Islet precursor cell (in vitro differentiated cells): Measurements from ENCODE around the gene CACNG4.
"Not testable (repeated sequence)": the region's sequence is repeated elsewhere in the genome, so short reads cannot be mapped to it uniquely, and the experiment has no call there.

Experiments
- DNase-seq: peaks from one replicate; pipeline ENCODE4 v3.0.0-alpha.2; 2018

Gene CACNG4

DNA sequence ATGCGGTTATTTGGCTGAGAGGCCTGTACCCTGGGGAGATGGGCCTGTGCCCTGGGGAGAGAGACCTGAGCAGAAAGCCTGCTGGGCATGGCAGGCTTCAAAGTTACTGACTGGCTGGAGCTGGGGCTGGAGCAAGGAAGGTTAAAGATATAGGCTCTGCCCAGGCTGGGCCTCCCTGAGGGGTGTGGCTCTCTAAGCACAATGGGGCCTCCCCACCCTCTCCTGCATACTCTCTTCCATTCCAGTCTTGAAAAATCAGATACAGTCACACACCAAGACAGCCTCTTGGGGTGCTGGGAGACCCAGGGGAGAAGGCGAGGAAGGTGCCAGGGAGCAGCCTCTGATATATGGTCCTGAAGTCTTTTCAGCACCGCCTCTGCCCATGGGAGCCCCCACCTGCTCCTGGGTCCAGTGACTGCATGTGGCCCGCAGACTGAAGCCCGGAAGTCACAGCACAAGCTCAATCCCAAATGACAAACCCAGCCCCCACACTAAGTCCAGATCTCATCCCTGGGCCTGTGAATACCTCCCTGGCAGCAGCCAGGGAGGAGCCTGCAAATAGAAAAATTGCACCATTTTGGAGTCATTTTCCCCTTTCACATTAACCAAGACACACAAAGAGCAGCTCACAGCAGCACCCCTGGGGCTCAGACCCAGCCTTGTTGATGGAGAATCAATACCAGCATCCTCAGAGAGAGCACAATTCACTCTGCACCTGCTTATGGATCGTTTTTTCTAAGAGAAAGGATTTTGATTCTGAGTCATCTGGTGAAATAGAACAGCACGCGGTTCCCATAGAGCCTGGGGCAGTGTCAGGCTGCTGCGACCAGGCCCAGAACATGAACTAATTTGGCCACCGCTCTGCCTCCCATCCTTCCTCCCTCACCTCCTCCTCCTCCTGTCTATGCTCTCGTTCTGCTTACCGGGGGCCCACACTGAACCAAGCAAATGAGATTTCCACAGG lies 54.2 kb downstream of the CACNG4 start:
- no peak for DNase-seq

GRCh38 chr17:67019809-67020208 lies 55.3 kb downstream of the CACNG4 start:
- no peak for DNase-seq

DNA sequence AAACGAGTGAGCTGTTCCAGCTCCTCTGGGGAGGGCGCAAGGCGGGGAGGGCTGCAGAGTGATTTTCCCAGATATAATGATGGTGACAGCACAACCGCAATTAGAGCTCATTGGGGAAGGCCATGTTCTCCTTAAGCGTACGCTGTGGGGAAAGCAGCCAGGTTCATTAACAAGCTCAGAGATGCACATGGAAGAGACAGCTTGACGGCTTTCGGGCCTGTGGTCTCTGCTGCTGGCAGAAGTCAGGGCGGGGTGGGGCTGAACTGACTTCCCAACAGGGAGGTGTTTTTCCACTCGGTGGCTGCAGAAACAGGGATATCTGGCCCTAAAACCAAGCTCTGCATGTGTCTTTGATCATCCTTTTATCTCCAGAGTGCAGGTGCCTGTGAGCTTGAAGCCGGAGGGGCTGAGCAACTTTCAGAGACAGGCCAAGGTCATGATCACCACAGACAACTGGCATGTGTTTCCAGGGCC lies 55.8 kb downstream of the CACNG4 start:
- DNase-seq = no peak

DNA sequence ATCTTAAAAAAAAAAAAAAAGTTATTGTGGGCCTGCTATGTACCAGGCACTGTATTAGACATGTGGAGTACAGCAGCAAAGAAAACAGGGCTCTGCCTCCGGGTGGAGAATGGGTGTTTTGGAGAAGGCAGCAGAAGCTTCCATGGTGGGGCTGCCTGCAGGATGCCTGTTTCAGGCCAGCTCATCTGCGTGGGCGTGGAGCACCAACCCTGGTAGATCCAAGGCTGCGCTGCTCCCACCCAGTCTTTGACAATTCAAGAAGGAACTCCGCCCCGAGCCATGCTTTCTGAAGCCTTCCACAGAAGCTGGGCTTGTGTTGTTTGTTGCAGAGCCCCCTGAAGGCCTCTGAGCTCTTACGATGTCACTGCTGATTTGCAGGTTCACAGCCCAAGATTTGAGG lies 56.7 kb downstream of the CACNG4 start:
- no peak for DNase-seq

GRCh38 chr17:67021743-67022450 lies 57.4 kb downstream of the CACNG4 start:
- no peak for DNase-seq

- no peak for DNase-seq
Observed at GRCh38 chr17:67022451-67022810, 57.9 kb downstream of the CACNG4 start.

- no peak for DNase-seq
Observed at GRCh38 chr17:67024736-67025135, 60.2 kb downstream of the CACNG4 start.

DNA sequence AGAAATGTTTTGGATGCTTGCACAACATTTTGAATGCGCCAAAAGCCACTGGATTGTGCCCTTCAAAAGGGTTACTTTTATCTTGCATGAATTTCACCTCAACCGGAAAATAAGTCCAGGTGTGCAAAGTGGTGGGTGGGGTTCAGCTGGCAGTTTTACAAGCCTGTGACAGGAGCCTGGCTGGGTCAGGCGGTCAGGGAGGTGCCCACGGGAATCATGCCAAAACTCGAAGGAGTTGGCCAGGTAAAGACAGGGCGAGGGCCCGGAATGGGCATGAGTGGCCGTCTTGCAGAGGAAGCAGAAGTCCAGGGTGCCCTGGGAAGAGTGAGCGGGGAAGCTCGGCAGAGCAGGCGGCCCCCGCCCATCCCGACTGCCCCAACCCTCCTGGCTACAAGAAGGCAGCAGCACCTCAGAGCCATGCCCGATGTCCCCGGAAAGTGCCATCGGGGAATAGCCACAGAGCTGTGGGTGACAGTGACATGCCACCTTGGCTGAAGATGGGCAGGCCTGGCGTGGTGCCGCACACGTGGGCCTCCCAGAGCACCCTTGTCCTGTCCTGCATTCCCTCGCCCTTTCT lies 60.8 kb downstream of the CACNG4 start:
- no peak for DNase-seq

DNA sequence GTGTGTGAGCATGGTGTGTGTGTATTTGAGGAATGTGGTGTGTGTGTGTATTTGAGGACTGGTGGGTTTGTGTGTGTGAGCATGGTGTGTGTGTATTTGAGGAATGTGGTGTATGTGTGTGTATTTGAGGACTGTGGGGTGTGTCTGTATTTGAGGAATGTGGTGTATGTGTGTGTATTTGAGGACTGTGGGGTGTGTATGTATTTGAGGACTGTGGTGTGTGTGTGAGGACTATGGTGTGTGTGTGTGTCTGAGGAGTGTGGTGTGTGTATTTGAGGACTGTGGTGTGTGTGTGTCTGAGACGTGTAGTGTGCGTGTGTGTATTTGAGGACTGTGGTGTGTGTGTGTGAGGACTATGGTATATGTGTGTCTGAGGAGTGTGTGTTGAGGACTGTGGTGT lies 61.8 kb downstream of the CACNG4 start:
- DNase-seq = no peak

GRCh38 chr17:67027031-67027628 lies 62.6 kb downstream of the CACNG4 start:
- DNase-seq = no peak

DNA sequence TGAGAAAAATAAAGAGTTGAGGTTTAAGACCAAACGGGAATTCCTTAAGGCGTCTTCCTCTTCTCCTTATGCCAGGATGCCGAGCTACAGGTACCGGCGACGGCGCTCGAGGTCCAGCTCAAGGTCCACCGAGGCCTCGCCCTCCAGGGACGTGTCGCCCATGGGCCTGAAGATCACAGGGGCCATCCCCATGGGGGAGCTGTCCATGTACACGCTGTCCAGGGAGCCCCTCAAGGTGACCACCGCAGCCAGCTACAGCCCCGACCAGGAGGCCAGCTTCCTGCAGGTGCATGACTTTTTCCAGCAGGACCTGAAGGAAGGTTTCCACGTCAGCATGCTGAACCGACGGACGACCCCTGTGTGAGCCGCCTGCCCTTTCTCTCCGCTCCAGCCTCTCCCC lies 66.1 kb downstream of the CACNG4 start:
- peak; percentile 54 for DNase-seq

DNA sequence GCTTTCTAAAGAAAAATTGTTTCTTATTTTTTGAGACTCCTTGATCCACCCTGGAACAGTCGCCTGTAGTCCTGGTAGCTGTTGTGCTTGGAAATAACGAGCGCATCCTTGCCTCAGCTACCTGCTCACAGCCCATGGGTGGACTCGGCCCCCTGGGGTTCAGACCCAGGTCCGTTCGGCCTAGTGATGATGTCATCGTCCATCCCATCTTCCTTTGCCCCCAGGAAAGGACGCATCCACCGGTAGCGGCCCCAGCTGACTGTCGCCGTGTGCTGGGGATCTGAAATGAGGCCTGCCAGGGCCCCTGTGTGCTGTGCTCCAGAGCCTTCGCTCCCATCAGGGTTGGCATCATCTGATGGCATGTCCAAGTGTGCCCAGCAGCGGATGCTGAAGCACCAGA lies 67.9 kb downstream of the CACNG4 start:
- DNase-seq = no peak

DNA sequence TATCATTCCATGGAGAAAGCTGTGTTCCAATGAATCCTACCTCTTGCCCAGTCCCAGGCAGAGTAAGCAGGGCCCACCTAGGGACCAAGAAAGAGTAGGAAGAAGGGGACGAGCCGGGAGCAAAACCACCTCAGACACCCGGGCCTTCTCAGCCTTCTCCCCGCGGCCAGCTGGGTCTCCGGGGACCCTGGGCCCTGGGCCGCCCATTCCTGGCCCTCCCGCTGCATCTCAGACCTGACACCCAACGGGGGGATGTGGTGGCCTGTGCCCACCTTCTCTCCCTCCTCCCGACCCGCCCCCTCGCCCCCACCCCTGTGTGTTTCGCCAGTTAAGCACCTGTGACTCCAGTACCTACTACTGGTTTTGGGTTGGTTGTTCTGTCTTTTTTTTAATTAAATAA lies 68.5 kb downstream of the CACNG4 start:
- DNase-seq = peak; percentile 53

DNA sequence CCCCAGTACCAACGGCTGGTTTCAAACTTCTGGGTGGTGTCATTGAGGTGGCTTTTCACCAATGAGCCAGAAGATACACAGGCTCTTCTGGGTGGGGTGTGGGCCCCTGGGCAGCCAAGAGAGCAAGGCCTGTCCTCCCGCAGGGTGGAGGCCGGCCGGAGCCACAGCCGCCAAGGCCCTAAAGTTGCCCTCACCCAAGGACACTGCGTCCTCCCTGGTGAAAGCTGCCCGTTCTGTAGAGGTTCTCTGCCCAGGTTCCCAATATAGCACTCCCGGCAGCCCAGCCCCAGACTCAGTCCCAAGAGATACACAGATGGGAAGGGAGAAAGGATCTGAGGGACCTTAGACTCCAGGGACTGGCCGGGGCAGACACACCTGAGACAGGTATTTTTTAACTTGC lies 69.1 kb downstream of the CACNG4 start:
- DNase-seq = no peak

DNA sequence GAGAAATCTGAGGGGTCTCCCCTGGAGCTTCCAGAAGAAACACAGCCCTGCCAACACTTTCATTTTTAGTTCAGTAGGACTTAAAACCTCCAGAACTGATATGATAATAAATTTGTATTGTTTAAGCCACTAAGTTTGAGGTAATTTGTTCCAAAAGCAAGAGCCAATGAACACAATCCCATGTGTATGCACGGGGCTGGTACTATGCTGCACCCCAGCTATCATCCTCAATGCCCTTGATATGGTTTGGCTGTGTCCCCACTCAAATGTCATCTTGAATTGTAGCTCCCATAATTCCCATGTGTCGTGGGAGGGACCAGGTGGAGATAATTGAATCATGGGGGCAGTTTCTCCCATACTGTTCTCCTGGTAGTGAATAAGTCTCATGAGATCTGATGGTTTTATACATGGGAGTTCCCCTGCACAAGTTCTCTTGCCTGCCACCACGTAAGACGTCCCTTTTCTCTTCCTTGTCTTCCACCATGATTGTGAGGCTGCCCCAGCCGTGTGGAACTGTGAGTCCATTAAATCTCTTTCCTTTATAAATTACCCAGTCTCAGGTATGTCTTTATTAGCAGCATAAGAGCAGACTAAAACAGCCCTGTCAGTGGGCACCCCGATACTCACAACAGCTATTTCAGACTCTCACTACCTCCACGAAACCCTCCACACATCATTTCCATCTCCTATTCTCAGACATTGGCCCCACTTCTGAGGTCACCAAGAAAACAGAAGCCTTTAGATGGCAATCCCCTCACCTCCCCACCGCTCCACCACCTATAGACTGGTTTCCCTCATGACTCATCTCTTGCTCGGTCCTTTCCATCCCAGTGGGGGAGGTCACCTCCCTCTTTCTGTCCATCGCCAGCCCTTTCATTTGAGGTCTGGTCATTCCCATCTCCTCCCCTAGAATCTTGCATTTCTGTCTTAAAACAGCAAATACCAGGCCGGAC lies 70.9 kb downstream of the CACNG4 start:
- DNase-seq = no peak

- DNase-seq = no peak
Observed at GRCh38 chr17:67038861-67039365, 74.4 kb downstream of the CACNG4 start.

- DNase-seq = peak; percentile 50
Observed at GRCh38 chr17:67040652-67041051, 76.1 kb downstream of the CACNG4 start.

GRCh38 chr17:67041119-67041518 lies 76.6 kb downstream of the CACNG4 start:
- not testable (repeated sequence) for DNase-seq

DNA sequence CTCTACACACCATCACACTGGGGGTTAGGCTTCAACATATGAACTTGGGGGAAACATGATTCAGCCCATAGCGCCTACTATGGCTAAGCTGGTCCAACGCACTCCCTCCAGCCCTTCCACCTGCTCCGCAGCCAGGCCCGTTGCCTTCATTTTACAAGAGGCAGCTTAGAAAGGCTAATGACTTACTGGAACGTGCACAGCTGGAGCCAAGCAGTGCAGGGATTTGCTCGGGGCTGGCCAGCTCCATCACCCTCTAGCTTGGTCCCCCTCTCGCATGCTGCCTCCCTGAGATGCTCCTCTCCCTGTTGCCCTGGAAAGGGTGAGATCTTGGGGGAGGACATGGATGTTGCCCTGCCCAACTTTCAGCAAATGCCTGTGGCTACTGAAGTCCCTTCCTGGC lies 77.0 kb downstream of the CACNG4 start:
- peak; percentile 48 for DNase-seq

DNA sequence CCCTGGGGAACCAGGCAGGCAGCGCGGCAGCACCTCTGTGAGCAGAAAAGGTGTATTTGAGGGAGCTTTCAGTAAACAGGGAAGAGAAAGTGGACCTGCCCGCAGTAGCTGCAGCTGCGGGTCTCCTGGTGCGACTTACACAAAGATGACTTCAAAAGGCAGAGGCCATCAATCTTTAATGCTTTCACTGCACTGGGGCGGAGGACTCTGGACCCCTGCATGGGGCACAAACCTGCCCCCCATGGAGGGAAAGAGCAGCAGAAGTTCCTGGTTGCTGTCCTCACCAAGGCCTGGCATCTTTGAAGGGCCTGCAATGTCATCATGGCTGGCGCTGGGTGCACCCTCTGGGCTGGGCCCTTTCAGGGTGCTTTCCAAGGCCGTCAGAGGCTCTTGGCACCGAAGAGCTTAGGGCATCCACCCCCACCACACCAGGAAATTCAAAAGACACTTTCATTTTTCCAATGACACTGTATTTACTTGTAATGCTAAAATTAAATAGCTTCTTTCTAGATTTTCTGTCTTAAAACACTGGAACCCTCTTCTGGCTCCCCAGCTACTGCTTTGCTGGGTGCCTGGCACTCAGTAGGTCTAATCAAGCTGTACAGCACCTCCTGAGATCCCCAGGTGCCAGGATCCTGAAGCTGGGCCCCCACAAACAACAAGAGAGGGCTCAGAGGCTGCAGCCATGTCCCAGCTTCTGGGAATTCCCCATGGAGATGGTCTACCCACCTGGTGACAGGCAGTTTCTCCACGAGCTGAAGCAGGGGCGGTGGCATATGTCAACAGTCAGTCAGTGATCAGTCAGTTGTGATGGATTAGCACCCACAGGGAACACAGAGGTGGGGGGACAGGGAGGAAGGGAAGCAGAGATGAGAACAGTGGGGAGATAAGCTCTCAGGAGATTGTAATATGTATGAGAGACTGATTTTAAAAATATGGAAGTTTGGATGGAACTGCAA lies 77.7 kb downstream of the CACNG4 start:
- no peak for DNase-seq

- DNase-seq = no peak
Observed at GRCh38 chr17:67043283-67043682, 78.8 kb downstream of the CACNG4 start.
